Hepatocyte (in vitro differentiated cells): ENCODE results near the gene IL17RC. TPM values are rescaled to one million over a fixed set of nuclear protein-coding genes. Genes with fewer than 3 reads are reported as not detected.

ENCODE experiments used
- DNase-seq: peaks from one replicate; pipeline ENCODE4 v3.0.0-alpha.2; 2016; ENCODE audit warnings: low spot score
- H2AFZ ChIP-seq: fragments of 200-600 bp; sonication (generic); 2 replicates; pipeline ENCODE4 v1.6.0; 2016; ENCODE audit warnings: antibody characterized with exemption, mild to moderate bottlenecking
- H3K27ac ChIP-seq: fragments of 200-600 bp; sonication (generic); 2 replicates; pipeline ENCODE4 v1.5.1; 2016; ENCODE audit warnings: mild to moderate bottlenecking
- H3K27me3 ChIP-seq: fragments of 200-600 bp; sonication (generic); 2 replicates; pipeline ENCODE4 v1.6.1; 2016
- H3K36me3 ChIP-seq: fragments of 200-600 bp; sonication (generic); replicated peaks from 2 replicates; pipeline ENCODE4 v1.5.1; 2016; ENCODE audit warnings: low read depth; ENCODE audit not compliant: insufficient read depth
- H3K4me1 ChIP-seq: fragments of 200-600 bp; sonication (generic); 2 replicates; pipeline ENCODE4 v1.5.1; 2016; ENCODE audit warnings: mild to moderate bottlenecking, moderate library complexity; ENCODE audit not compliant: insufficient read depth
- H3K4me2 ChIP-seq: fragments of 200-600 bp; sonication (generic); 2 replicates; pipeline ENCODE4 v1.6.0; 2016
- H3K4me3 ChIP-seq: fragments of 200-600 bp; sonication (generic); 2 replicates; pipeline ENCODE4 v1.5.1; 2016; ENCODE audit warnings: mild to moderate bottlenecking
- H3K79me2 ChIP-seq: fragments of 200-600 bp; sonication (generic); 2 replicates; pipeline ENCODE4 v1.6.0; 2017; ENCODE audit warnings: mild to moderate bottlenecking
- H3K9me2 ChIP-seq: fragments of 200-600 bp; sonication (generic); replicated peaks from 2 replicates; pipeline ENCODE4 v1.6.0; 2017; ENCODE audit warnings: mild to moderate bottlenecking; ENCODE audit not compliant: insufficient read depth
- H3K9me3 ChIP-seq: fragments of 200-600 bp; sonication (generic); 2 replicates; pipeline ENCODE4 v1.5.1; 2016; ENCODE audit warnings: low read depth, mild to moderate bottlenecking
- H4K20me1 ChIP-seq: fragments of 200-600 bp; sonication (generic); 2 replicates; pipeline ENCODE4 v1.6.0; 2016; ENCODE audit warnings: mild to moderate bottlenecking; ENCODE audit not compliant: insufficient read depth, poor library complexity, severe bottlenecking
- CTCF ChIP-seq: fragments of 200-600 bp; sonication (generic); IDR thresholded peaks from 2 replicates; pipeline ENCODE4 v1.5.1; 2016; ENCODE audit warnings: antibody characterized with exemption, mild to moderate bottlenecking; ENCODE audit not compliant: poor library complexity
- EZH2 ChIP-seq: fragments of 200-600 bp; sonication (generic); IDR thresholded peaks from 2 replicates; pipeline ENCODE4 v1.6.1; 2016; ENCODE audit warnings: antibody characterized with exemption, mild to moderate bottlenecking, borderline replicate concordance
- EZH2phosphoT487 ChIP-seq: fragments of 200-600 bp; sonication (generic); IDR thresholded peaks from one replicate; pipeline ENCODE4 v1.6.1; 2018; ENCODE audit warnings: antibody characterized with exemption, mild to moderate bottlenecking, low read depth, moderate library complexity; ENCODE audit not compliant: unreplicated experiment, severe bottlenecking
- WGBS: methylation state at CpG from one replicate; pipeline ENCODE4 v1.1.6; 2016; ENCODE audit warnings: low lambda C conversion rate; ENCODE audit errors: missing lambda C conversion rate; 5-methylcytosine and 5-hydroxymethylcytosine counted together
- polyA plus RNA-seq: library from polyadenylated mRNA; unstranded; fragments of >200 nt; fragmentation: Nextera tagmentation; extraction: Ambion mirVana; gene quantifications from 2 replicates; pipeline ENCODE4 v1.2.1, GENCODE V29; 2016
- small RNA-seq: library from RNA; depleted of rRNA; stranded (forward); fragments of <200 nt; gene quantifications from one replicate; pipeline ENCODE3, GENCODE V24; 2014
- total RNA-seq: library from RNA; depleted of rRNA; stranded (reverse); fragments of >200 nt; gene quantifications from 2 replicates; pipeline ENCODE4 v1.2.3, GENCODE V29; 2014

The IL17RC gene
- total and polyA plus RNA-seq, 2 experiments from 2014 or later: 27.3 to 47.8 TPM

- no peaks in the 10 kb centered on the region for H3K9me3 ChIP-seq
- no peak overlapping the region for H3K4me2 ChIP-seq
- DNase-seq: no peak
- peaks cover 5% of the 10 kb centered on the region for H3K4me1 ChIP-seq
- H3K27ac ChIP-seq: no peak overlapping the region
- H3K9me2 ChIP-seq: no peaks in the 10 kb centered on the region
- 98% methylated on average over 2 of the region's 2 CpGs for WGBS
- H3K79me2 ChIP-seq: peaks cover 42% of the 10 kb centered on the region
- no peaks in the 10 kb centered on the region for H4K20me1 ChIP-seq
- H3K27me3 ChIP-seq: no peaks in the 10 kb centered on the region
- no peaks in the 10 kb centered on the region for H3K36me3 ChIP-seq
- TF ChIP-seq EZH2 (no peak), EZH2phosphoT487 (no peak), CTCF (no peak)
- H3K4me3 ChIP-seq: no peak overlapping the region
- H2AFZ ChIP-seq: no peak overlapping the region
These were observed 63.4 kb downstream of the IL17RC start for GRCh38 chr3:9980251-9980650.

Small RNA genes lying within 50 kb of the gene (small RNA-seq; reads per million reads assigned to genes)
- not detected for gene RNU6-882P

Other genes with a start within 250 kb of the IL17RC start
- gene CPNE9, start 213.3 kb upstream of the IL17RC start, total RNA-seq: not detected in 2 replicates
- gene CPNE9, start 213.3 kb upstream of the IL17RC start, polyA plus RNA-seq: not detected in 2 replicates
- gene BRPF1, start 185.4 kb upstream of the IL17RC start, total RNA-seq: 9.6 and 10.7 TPM in 2 replicates
- gene BRPF1, start 185.4 kb upstream of the IL17RC start, polyA plus RNA-seq: 9.1 and 9.3 TPM in 2 replicates
- gene OGG1, start 167.1 kb upstream of the IL17RC start, total RNA-seq: 34.7 and 38.7 TPM in 2 replicates
- gene OGG1, start 167.1 kb upstream of the IL17RC start, polyA plus RNA-seq: 43.2 and 48.9 TPM in 2 replicates
- 9.7 and 11.8 TPM in 2 replicates for gene CAMK1, start 147.2 kb upstream of the IL17RC start, total RNA-seq
- 12.4 and 16.1 TPM in 2 replicates for gene CAMK1, start 147.2 kb upstream of the IL17RC start, polyA plus RNA-seq
- gene TADA3, start 124.6 kb upstream of the IL17RC start, total RNA-seq: 65.5 and 70.4 TPM in 2 replicates
- 55.5 and 61.2 TPM in 2 replicates for gene TADA3, start 124.6 kb upstream of the IL17RC start, polyA plus RNA-seq
- gene ARPC4, start 124.0 kb upstream of the IL17RC start, total RNA-seq: 175 and 182 TPM in 2 replicates
- gene ARPC4, start 124.0 kb upstream of the IL17RC start, polyA plus RNA-seq: 132 and 149 TPM in 2 replicates
- 20.5 and 21.5 TPM in 2 replicates for gene TTLL3, start 106.8 kb upstream of the IL17RC start, total RNA-seq
- gene TTLL3, start 106.8 kb upstream of the IL17RC start, polyA plus RNA-seq: 27.4 and 52.2 TPM in 2 replicates
- gene RPUSD3, start 73.1 kb upstream of the IL17RC start, total RNA-seq: 37.4 and 38.7 TPM in 2 replicates
- gene RPUSD3, start 73.1 kb upstream of the IL17RC start, polyA plus RNA-seq: 74.7 and 82.3 TPM in 2 replicates
- gene CIDEC, start 36.8 kb upstream of the IL17RC start, total RNA-seq: 16.6 and 20.4 TPM in 2 replicates
- 28.7 and 37.3 TPM in 2 replicates for gene CIDEC, start 36.8 kb upstream of the IL17RC start, polyA plus RNA-seq
- gene JAGN1, start 26.5 kb upstream of the IL17RC start, total RNA-seq: 61.4 and 73.8 TPM in 2 replicates
- gene JAGN1, start 26.5 kb upstream of the IL17RC start, polyA plus RNA-seq: 70.2 and 83.5 TPM in 2 replicates
- gene IL17RE, start 14.2 kb upstream of the IL17RC start, total RNA-seq: 9.1 and 10.2 TPM in 2 replicates
- 6.3 and 6.8 TPM in 2 replicates for gene IL17RE, start 14.2 kb upstream of the IL17RC start, polyA plus RNA-seq
- 40.5 and 43.9 TPM in 2 replicates for gene CRELD1, start 16.7 kb downstream of the IL17RC start, total RNA-seq
- 82.9 and 83.6 TPM in 2 replicates for gene CRELD1, start 16.7 kb downstream of the IL17RC start, polyA plus RNA-seq
- gene PRRT3, start 35.3 kb downstream of the IL17RC start, total RNA-seq: 1.1 and 2.5 TPM in 2 replicates
- gene PRRT3, start 35.3 kb downstream of the IL17RC start, polyA plus RNA-seq: 2.0 and 4.0 TPM in 2 replicates
- gene EMC3, start 69.7 kb downstream of the IL17RC start, total RNA-seq: 116 and 133 TPM in 2 replicates
- gene EMC3, start 69.7 kb downstream of the IL17RC start, polyA plus RNA-seq: 147 and 151 TPM in 2 replicates
- gene FANCD2, start 109.3 kb downstream of the IL17RC start, total RNA-seq: 7.3 and 8.8 TPM in 2 replicates
- 4.4 and 5.3 TPM in 2 replicates for gene FANCD2, start 109.3 kb downstream of the IL17RC start, polyA plus RNA-seq
- gene FANCD2OS, start 191.2 kb downstream of the IL17RC start, total RNA-seq: not detected in 2 replicates
- gene FANCD2OS, start 191.2 kb downstream of the IL17RC start, polyA plus RNA-seq: not detected in 2 replicates
- 105 and 112 TPM in 2 replicates for gene BRK1, start 198.6 kb downstream of the IL17RC start, total RNA-seq
- 186 and 188 TPM in 2 replicates for gene BRK1, start 198.6 kb downstream of the IL17RC start, polyA plus RNA-seq
- gene VHL, start 224.7 kb downstream of the IL17RC start, total RNA-seq: 54.3 and 57.9 TPM in 2 replicates
- gene VHL, start 224.7 kb downstream of the IL17RC start, polyA plus RNA-seq: 21.8 and 32.1 TPM in 2 replicates
- gene IRAK2, start 247.8 kb downstream of the IL17RC start, total RNA-seq: 3.7 and 4.0 TPM in 2 replicates
- gene IRAK2, start 247.8 kb downstream of the IL17RC start, polyA plus RNA-seq: 2.3 and 2.5 TPM in 2 replicates